Fibroblast of pulmonary artery (primary cell): ENCODE measurements around the gene TIMM17B.

Source experiments
- DNase-seq: peaks from one replicate; pipeline ENCODE4 v3.0.0-alpha.2; 2010; ENCODE audit warnings: low read depth
- H3K4me3 ChIP-seq: replicated peaks from 2 replicates; pipeline ENCODE4 v1.5.1; 2011; ENCODE audit warnings: low read depth, mild to moderate bottlenecking, control low read depth, low read length, moderate library complexity
- CTCF ChIP-seq: IDR thresholded peaks from 2 replicates; pipeline ENCODE4 v1.5.1; 2011; ENCODE audit warnings: mild to moderate bottlenecking, control low read depth, low read length, inconsistent platforms; ENCODE audit errors: missing control alignments

The TIMM17B gene

DNA sequence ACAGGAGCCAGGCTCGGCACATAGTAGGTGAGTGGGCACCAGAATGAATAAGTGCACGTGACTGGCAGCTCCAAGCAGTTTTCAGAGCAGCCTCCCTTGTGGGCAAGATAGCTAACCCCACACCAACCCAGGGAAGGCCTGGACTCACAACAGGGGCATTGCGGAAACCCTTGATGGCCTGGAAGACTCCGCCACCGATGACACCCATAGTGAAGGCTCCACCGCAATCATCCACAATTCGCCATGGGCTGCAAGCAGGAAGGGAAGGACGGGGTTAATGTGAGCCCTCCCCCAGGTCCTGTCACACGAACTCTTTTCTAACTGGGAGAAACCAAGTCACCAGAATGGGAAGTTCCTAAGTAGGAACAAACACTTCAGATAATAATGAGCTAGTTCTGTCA, 957 bp downstream of the TIMM17B start:
- H3K4me3 ChIP-seq = peak overlapping the region; percentile 78
- DNase-seq = peak; percentile 42
- TF ChIP-seq CTCF = no peak

- DNase-seq = no peak
- no peak overlapping the region for H3K4me3 ChIP-seq
- no peak for TF ChIP-seq CTCF
Measured at GRCh38 chrX:48894891-48895290, 2.7 kb downstream of the TIMM17B start.

GRCh38 chrX:48893556-48894348, 3.8 kb downstream of the TIMM17B start:
- no peak overlapping the region for H3K4me3 ChIP-seq
- no peak for TF ChIP-seq CTCF
- DNase-seq = no peak

GRCh38 chrX:48892896-48893295, 4.7 kb downstream of the TIMM17B start:
- DNase-seq = no peak
- no peak for TF ChIP-seq CTCF
- no peak overlapping the region for H3K4me3 ChIP-seq

- TF ChIP-seq CTCF = peak; percentile 38
- peak overlapping the region; percentile 50 for H3K4me3 ChIP-seq
- peak; percentile 88 for DNase-seq
Measured at GRCh38 chrX:48891402-48892288, 5.9 kb downstream of the TIMM17B start.

- peak overlapping the region; percentile 50 for H3K4me3 ChIP-seq
- TF ChIP-seq CTCF = no peak
- DNase-seq = no peak
Measured at GRCh38 chrX:48890934-48891401, 6.6 kb downstream of the TIMM17B start.
